ENCODE data around the gene REPS1.

- TF ChIP-seq POLR2A (IDR thresholded peaks at IDR 0.05; ENCODE audit: low read depth, low read length) (no peak), POLR2AphosphoS5 (IDR thresholded peaks at IDR 0.05; ENCODE audit: low read depth, low read length) (no peak)
Measured at GRCh38 chr6:139019722-139020121, 31.7 kb upstream of the REPS1 start.
